ENCODE measurements around the gene FAM3A. TPM values are rescaled to one million over a fixed set of nuclear protein-coding genes. Genes with fewer than 3 reads are reported as not detected.

FAM3A gene
- total and polyA plus RNA-seq, 9 of the 15 experiments (the other 6 are each of a cell fraction or from before 2014, with no cell fraction given): 0.75 to 70.6 (median 27.0) TPM

GRCh38 chrX:154484255-154485149 lies 31.5 kb downstream of the FAM3A start (continued):
- TF ChIP-seq MAFK (IDR thresholded peaks at IDR 0.05; ENCODE audit: low read length) (peak; percentile 87), BRF2 (IDR thresholded peaks at IDR 0.05; ENCODE audit: borderline replicate concordance, insufficient read depth, insufficient read length) (no peak), MXD1 (CRISPR knock-in tag; IDR thresholded peaks at IDR 0.05; ENCODE audit: borderline replicate concordance, poor library complexity, severe bottlenecking) (no peak), ZBTB2 (IDR thresholded peaks at IDR 0.05) (peak; percentile 53), JUND (IDR thresholded peaks at IDR 0.05; ENCODE audit: borderline replicate concordance, low read depth, low read length) (peak; percentile 89), JUND (tag; IDR thresholded peaks at IDR 0.05; ENCODE audit: borderline replicate concordance, low read depth, low read length) (peak; percentile 88; the same call in 1 of the 3 replicates), NFIC (IDR thresholded peaks at IDR 0.05) (0 out of 2 replicates have a peak, but pooled peaks have one; percentile 28), SREBF2 (CRISPR knock-in tag; IDR thresholded peaks at IDR 0.05) (no peak), MEF2A (IDR thresholded peaks at IDR 0.05; ENCODE audit: control insufficient read depth, low read depth, low read length) (no peak), NR4A1 (CRISPR knock-in tag; IDR thresholded peaks at IDR 0.05) (no peak), NR4A1 (tag; IDR thresholded peaks at IDR 0.05) (peak; percentile 50; the same call in 1 of the 2 replicates), RBFOX2 (IDR thresholded peaks at IDR 0.05; ENCODE audit: low read depth, low read length) (peak; percentile 62), FOXJ3 (CRISPR knock-in tag; IDR thresholded peaks at IDR 0.05) (no peak), E2F8 (IDR thresholded peaks at IDR 0.05; ENCODE audit: low read depth, partially characterized antibody) (peak; percentile 22), ZNF282 (CRISPR knock-in tag; IDR thresholded peaks at IDR 0.05) (no peak), MCM7 (IDR thresholded peaks at IDR 0.05) (no peak), ZNF134 (CRISPR knock-in tag; conservative IDR thresholded peaks at IDR 0.05) (no peak), ZNF347 (CRISPR knock-in tag; IDR thresholded peaks at IDR 0.05; ENCODE audit: low read depth) (no peak), MEF2D (tag; conservative IDR thresholded peaks at IDR 0.05; ENCODE audit: low read depth) (no peak), RNF219 (CRISPR knock-in tag; IDR thresholded peaks at IDR 0.05) (no peak)
